ENCODE data around the gene PLEKHG3. TPM values are rescaled to one million over a fixed set of nuclear protein-coding genes. Genes with fewer than 3 reads are reported as not detected.

The PLEKHG3 gene
- total and polyA plus RNA-seq, 2 of the 13 experiments (the other 11 are each of a cell fraction or from before 2014, with no cell fraction given), result 7.1 to 9.8 TPM

DNA sequence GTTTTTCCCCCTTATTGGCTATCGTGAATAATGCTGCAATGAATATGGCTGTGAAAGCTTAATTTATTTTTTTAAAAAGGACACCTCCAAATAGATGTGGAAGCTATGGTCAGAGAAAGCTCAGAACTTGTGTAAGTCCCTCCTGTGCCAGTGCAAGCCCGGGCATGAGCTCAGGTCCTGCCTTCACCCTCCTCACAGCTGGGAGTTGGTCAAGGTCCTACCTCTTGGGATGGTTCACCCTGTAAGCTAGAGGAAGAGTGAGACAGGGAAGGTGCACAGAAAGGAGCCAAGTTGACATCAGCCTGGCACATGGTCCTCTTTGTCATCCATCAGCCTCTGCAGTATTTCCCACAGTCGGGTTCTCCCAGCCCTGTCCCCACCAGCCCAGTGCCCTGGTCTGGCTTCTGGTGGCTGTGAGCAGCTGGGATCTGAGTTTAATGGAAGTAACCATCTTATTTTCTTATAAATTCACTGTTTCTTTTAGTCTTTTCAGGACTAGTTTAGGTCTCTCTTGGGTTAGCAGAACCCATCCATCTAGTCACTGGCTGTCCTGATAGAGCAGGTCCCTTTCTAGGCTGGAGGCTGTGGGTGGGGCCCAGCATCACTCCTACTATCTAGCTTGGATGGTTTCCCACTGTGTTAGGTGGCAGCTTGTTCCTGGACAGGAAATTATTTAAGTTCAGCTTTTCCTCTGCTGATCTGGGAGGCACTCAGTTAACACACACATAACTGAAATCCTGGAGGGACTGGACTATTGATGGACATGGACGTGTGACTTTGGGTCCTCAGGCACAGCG is 11.8 kb upstream of the PLEKHG3 start (continued):
- TF ChIP-seq ZNF446 (CRISPR knock-in tag; IDR thresholded peaks at IDR 0.05) (no peak), SATB2 (CRISPR knock-in tag; IDR thresholded peaks at IDR 0.05) (no peak)

GRCh38 chr14:64692986-64693809 is 11.0 kb upstream of the PLEKHG3 start:
- Histone ChIP-seq H3K4me2 (ENCODE audit: low read depth, low read length) (no peak overlapping the region), H3K9ac (ENCODE audit: insufficient read depth, low read depth, low read length) (no peak overlapping the region), H2AFZ (ENCODE audit: low read length) (no peak overlapping the region), H3K27me3 (ENCODE audit: control insufficient read depth in 1 of 2, insufficient read depth in 2 of 2, low read length in 2 of 2) (peaks cover 3 to 17% of the 10 kb centered on the region in 2 experiments; a peak in 2 of 5 replicates), H3K27ac (ENCODE audit: extremely low read length, insufficient read depth, low read length) (no peak overlapping the region), H3K4me1 (ENCODE audit: insufficient read depth, low read length) (peaks cover 16% of the 10 kb centered on the region), H3K79me2 (ENCODE audit: insufficient read depth, low read length) (no peaks in the 10 kb centered on the region), H3K4me3 (replicated peaks in 1 of 3; ENCODE audit: insufficient read depth in 1 of 3, low read depth in 2 of 3, low read length in 3 of 3) (no peak overlapping the region), H4K20me1 (ENCODE audit: insufficient read depth, low read length) (no peaks in the 10 kb centered on the region), H3K9me3 (ENCODE audit: low read length) (no peaks in the 10 kb centered on the region), H3K36me3 (replicated peaks in 1 of 2; ENCODE audit: control insufficient read depth in 1 of 2, insufficient read depth in 2 of 2, low read length in 2 of 2) (no peaks in the 10 kb centered on the region)
- 29% methylated on average over 5 of the region's 5 CpGs for WGBS (ENCODE audit: low lambda C conversion rate)
- in situ Hi-C loops (cut with HindIII; ENCODE audit: extremely low pct_ligation_motif_present, low pct_unique_long_range_greater_than_20kb) (no loop called here), intact Hi-C loops (cut with micrococcal nuclease; ENCODE audit: unreplicated experiment) (no loop called here)
- ATAC-seq, result no peak
- DNase-seq (ENCODE audit: low spot score), result no peak
- no TSS peak for BruUV-seq (replicated peaks)
- no peak for FAIRE-seq
- ChIA-PET POLR2A (no interaction called here), CTCF (ENCODE audit: low intra/inter-chr PET ratio, low total read pairs) (no interaction called here)
- TF ChIP-seq SAP130 (CRISPR knock-in tag; IDR thresholded peaks at IDR 0.05; ENCODE audit: low read depth) (no peak), LCORL (IDR thresholded peaks at IDR 0.05) (no peak), LCORL (CRISPR knock-in tag; IDR thresholded peaks at IDR 0.05) (no peak)
- TF ChIP-seq, protein P1, sequence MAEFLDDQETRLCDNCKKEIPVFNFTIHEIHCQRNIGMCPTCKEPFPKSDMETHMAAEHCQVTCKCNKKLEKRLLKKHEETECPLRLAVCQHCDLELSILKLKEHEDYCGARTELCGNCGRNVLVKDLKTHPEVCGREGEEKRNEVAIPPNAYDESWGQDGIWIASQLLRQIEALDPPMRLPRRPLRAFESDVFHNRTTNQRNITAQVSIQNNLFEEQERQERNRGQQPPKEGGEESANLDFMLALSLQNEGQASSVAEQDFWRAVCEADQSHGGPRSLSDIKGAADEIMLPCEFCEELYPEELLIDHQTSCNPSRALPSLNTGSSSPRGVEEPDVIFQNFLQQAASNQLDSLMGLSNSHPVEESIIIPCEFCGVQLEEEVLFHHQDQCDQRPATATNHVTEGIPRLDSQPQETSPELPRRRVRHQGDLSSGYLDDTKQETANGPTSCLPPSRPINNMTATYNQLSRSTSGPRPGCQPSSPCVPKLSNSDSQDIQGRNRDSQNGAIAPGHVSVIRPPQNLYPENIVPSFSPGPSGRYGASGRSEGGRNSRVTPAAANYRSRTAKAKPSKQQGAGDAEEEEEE (CRISPR knock-in tag; IDR thresholded peaks at IDR 0.05; ENCODE audit: borderline replicate concordance), result no peak
- TF ChIP-seq, protein P2, sequence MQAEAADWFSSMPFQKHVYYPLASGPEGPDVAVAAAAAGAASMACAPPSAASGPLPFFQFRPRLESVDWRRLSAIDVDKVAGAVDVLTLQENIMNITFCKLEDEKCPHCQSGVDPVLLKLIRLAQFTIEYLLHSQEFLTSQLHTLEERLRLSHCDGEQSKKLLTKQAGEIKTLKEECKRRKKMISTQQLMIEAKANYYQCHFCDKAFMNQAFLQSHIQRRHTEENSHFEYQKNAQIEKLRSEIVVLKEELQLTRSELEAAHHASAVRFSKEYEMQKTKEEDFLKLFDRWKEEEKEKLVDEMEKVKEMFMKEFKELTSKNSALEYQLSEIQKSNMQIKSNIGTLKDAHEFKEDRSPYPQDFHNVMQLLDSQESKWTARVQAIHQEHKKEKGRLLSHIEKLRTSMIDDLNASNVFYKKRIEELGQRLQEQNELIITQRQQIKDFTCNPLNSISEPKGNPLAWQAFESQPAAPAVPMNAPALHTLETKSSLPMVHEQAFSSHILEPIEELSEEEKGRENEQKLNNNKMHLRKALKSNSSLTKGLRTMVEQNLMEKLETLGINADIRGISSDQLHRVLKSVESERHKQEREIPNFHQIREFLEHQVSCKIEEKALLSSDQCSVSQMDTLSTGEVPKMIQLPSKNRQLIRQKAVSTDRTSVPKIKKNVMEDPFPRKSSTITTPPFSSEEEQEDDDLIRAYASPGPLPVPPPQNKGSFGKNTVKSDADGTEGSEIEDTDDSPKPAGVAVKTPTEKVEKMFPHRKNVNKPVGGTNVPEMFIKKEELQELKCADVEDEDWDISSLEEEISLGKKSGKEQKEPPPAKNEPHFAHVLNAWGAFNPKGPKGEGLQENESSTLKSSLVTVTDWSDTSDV (CRISPR knock-in tag; IDR thresholded peaks at IDR 0.05), result no peak
- TF ChIP-seq, protein P3, sequence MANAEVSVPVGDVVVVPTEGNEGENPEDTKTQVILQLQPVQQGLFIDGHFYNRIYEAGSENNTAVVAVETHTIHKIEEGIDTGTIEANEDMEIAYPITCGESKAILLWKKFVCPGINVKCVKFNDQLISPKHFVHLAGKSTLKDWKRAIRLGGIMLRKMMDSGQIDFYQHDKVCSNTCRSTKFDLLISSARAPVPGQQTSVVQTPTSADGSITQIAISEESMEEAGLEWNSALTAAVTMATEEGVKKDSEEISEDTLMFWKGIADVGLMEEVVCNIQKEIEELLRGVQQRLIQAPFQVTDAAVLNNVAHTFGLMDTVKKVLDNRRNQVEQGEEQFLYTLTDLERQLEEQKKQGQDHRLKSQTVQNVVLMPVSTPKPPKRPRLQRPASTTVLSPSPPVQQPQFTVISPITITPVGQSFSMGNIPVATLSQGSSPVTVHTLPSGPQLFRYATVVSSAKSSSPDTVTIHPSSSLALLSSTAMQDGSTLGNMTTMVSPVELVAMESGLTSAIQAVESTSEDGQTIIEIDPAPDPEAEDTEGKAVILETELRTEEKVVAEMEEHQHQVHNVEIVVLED (CRISPR knock-in tag; IDR thresholded peaks at IDR 0.05; ENCODE audit: borderline replicate concordance), result no peak
- TF ChIP-seq, protein P4, sequence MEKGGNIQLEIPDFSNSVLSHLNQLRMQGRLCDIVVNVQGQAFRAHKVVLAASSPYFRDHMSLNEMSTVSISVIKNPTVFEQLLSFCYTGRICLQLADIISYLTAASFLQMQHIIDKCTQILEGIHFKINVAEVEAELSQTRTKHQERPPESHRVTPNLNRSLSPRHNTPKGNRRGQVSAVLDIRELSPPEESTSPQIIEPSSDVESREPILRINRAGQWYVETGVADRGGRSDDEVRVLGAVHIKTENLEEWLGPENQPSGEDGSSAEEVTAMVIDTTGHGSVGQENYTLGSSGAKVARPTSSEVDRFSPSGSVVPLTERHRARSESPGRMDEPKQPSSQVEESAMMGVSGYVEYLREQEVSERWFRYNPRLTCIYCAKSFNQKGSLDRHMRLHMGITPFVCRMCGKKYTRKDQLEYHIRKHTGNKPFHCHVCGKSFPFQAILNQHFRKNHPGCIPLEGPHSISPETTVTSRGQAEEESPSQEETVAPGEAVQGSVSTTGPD (CRISPR knock-in tag; IDR thresholded peaks at IDR 0.05), result no peak
